Measurements from ENCODE around the gene CRYBB3.

GRCh38 chr22:25210793-25211192 is 11.1 kb downstream of the CRYBB3 start:
- TF ChIP-seq CTCF (conservative IDR thresholded peaks at IDR 0.05; ENCODE audit: low read depth, low read length) (no peak), EZH2 (IDR thresholded peaks at IDR 0.05; ENCODE audit: borderline replicate concordance, low read depth, low read length, poor library complexity, severe bottlenecking) (no peak)
